SK-N-MC (cell line): Measurements from ENCODE around the gene HEBP1.

ENCODE experiments used
- DNase-seq: peaks from one replicate; pipeline ENCODE4 v3.0.0-alpha.2; 2011; ENCODE audit warnings: low read depth, low spot score
- H3K27ac ChIP-seq: fragments of 200-600 bp; sonication (generic); 2 replicates; pipeline ENCODE4 v1.5.1; 2016; ENCODE audit warnings: mixed run types
- H3K36me3 ChIP-seq: fragments of 200-600 bp; sonication (generic); 2 replicates; pipeline ENCODE4 v1.6.1; 2017; ENCODE audit warnings: antibody characterized with exemption, low read length, mixed read lengths; ENCODE audit not compliant: insufficient read depth
- H3K4me3 ChIP-seq: fragments of 200-600 bp; sonication (generic); 2 replicates; pipeline ENCODE4 v1.5.1; 2016
- H3K9ac ChIP-seq: fragments of 200-600 bp; sonication (generic); 2 replicates; pipeline ENCODE4 v1.8.0; 2017; ENCODE audit warnings: mixed run types, mixed read lengths; ENCODE audit not compliant: insufficient read length
- H3K9me3 ChIP-seq: fragments of 200-600 bp; sonication (generic); 2 replicates; pipeline ENCODE4 v1.6.1; 2017; ENCODE audit warnings: low read depth, mild to moderate bottlenecking, antibody characterized with exemption, low read length, moderate library complexity, mixed read lengths
- EZH2 ChIP-seq: fragments of 200-600 bp; sonication (generic); IDR thresholded peaks from one replicate; pipeline ENCODE4 v1.6.1; 2017; ENCODE audit warnings: antibody characterized with exemption
- FOXP2 ChIP-seq: optimal IDR thresholded peaks from 2 replicates; pipeline ENCODE3; 2011; ENCODE audit warnings: mild to moderate bottlenecking, moderate library complexity; ENCODE audit not compliant: insufficient read depth; ENCODE audit errors: extremely low read length, control extremely low read depth
- POLR2AphosphoS5 ChIP-seq: IDR thresholded peaks from 2 replicates; pipeline ENCODE4 v1.6.1; 2012; ENCODE audit warnings: mild to moderate bottlenecking, low read depth, low read length, borderline replicate concordance

HEBP1 gene

DNA sequence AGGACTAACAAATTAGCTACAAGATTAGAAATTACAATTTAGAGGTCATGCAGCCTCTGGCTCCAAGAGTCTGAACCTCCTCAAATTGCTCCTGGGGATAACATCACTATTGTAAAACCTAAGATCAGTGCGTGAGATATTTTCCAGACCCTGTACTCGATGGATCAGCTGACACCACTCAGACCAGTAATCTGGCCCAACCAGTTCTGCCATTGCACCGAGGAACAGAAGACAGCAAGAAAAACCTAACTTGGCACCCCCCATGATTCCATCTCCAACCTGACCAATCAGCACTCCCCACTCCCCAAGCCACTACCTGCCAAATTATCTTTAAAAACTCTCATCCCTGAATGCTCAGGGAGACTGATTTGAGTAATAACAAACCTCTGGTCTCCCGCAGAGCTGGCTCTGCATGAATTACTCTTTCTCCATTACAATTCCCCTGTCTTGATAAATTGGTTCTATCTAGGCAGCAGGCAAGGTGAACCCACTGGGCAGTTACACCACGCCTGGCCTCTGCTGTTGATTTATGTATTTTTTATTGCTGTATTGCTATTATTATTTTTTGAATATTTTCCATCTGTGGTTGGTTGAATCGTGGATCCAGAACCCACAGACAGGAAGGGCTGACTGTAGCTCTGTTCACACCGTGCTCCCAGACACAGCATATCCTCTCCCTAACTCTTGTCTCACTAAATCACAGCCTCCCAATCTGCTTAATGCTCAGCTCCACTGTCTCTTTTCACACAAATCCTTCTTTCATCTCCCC, 9.2 kb downstream of the HEBP1 start:
- Histone ChIP-seq H3K9ac (no peak overlapping the region), H3K9me3 (no peaks in the 10 kb centered on the region), H3K27ac (no peak overlapping the region), H3K4me3 (no peak overlapping the region), H3K36me3 (peaks cover 30% of the 10 kb centered on the region)
- DNase-seq = no peak
- no peak for TF ChIP-seq FOXP2
- TF ChIP-seq EZH2 = no peak
- no peak for TF ChIP-seq POLR2AphosphoS5

DNA sequence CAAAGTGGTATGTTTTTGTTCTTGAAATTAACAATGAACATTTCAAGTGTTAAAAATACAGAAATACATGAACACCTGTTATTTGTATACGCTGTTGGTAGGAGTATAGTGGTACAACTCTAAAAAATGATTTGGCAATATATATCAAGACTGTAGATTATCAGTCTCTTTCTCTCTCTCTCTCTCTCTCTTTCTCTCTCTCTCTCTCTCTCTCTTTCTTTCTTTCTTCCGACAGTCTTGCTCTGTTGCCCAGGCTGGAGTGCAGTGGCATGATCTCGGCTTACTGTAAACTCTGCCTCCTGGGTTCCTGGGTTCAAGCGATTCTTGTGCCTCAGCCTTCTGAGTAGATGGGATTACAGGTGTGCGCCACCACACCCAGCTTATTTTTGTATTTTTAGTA, 12.6 kb downstream of the HEBP1 start:
- H3K9me3 ChIP-seq = no peaks in the 10 kb centered on the region
- H3K27ac ChIP-seq = 0 out of 2 replicates have a peak overlapping the region, but pooled peaks have one; percentile 44
- H3K9ac ChIP-seq = no peak overlapping the region
- TF ChIP-seq EZH2 (no peak), POLR2AphosphoS5 (no peak), FOXP2 (no peak)
- H3K4me3 ChIP-seq = no peak overlapping the region
- no peak for DNase-seq
- H3K36me3 ChIP-seq = peaks cover 44% of the 10 kb centered on the region

DNA sequence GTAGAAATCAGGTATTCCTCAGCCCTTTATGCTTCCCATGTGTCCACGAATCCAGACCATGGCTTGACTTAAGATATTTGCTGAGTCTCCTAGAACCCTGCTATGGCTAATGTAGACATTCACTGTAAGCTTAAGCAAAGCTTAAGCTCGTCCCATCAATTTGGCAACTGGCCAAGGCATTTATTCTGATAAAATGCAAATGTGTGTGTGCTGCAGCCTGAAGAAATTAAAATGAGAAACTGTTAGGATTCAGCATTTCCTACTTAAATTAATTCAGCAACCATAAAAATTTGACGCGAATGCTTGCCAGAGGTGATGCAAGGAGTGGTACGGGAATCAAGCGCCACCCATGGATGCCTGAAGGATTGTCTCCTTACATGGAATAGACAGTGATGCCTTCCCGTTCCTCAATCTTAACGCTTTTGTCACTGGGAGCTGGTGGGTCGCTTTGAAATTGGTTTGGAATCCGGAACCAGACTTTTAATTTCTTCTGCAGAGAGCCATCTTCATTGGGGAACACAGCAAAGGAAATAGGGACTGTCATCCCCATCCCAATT, 13.2 kb downstream of the HEBP1 start:
- H3K36me3 ChIP-seq = peaks cover 44% of the 10 kb centered on the region
- TF ChIP-seq POLR2AphosphoS5 (no peak), EZH2 (no peak)
- H3K9ac ChIP-seq = no peak overlapping the region
- H3K9me3 ChIP-seq = no peaks in the 10 kb centered on the region
- H3K4me3 ChIP-seq = no peak overlapping the region
- peak; percentile 67 for DNase-seq
- H3K27ac ChIP-seq = 0 out of 2 replicates have a peak overlapping the region, but pooled peaks have one; percentile 44

GRCh38 chr12:12985817-12986408, 14.2 kb downstream of the HEBP1 start:
- DNase-seq = no peak
- H3K9ac ChIP-seq = no peak overlapping the region
- no peaks in the 10 kb centered on the region for H3K9me3 ChIP-seq
- TF ChIP-seq FOXP2 (no peak), POLR2AphosphoS5 (no peak)
- H3K4me3 ChIP-seq = no peak overlapping the region
- H3K36me3 ChIP-seq = peaks cover 50% of the 10 kb centered on the region
- no peak overlapping the region for H3K27ac ChIP-seq

DNA sequence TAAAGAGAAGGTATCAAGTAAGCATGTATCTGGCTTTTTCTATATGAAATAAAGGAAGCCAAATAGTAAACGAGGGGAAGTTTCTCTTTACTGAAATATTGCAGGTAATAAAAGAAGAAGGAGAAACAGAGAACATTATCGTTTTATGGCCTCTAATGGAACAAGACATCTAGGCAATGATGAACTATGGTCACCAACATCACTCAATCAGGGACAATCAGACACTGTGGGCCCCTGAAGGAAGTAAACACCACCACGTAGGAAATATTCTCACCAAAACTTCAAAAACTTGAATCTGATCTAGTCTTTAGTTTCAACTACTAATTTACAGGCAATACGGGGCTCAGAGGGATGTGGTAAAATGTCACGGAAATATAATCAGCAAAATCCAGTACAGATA, 15.9 kb downstream of the HEBP1 start:
- no peaks in the 10 kb centered on the region for H3K9me3 ChIP-seq
- H3K27ac ChIP-seq = no peak overlapping the region
- H3K36me3 ChIP-seq = peaks cover 58% of the 10 kb centered on the region
- H3K9ac ChIP-seq = no peak overlapping the region
- H3K4me3 ChIP-seq = no peak overlapping the region
- no peak for TF ChIP-seq EZH2
- TF ChIP-seq FOXP2 = no peak
- no peak for TF ChIP-seq POLR2AphosphoS5
- DNase-seq = no peak

DNA sequence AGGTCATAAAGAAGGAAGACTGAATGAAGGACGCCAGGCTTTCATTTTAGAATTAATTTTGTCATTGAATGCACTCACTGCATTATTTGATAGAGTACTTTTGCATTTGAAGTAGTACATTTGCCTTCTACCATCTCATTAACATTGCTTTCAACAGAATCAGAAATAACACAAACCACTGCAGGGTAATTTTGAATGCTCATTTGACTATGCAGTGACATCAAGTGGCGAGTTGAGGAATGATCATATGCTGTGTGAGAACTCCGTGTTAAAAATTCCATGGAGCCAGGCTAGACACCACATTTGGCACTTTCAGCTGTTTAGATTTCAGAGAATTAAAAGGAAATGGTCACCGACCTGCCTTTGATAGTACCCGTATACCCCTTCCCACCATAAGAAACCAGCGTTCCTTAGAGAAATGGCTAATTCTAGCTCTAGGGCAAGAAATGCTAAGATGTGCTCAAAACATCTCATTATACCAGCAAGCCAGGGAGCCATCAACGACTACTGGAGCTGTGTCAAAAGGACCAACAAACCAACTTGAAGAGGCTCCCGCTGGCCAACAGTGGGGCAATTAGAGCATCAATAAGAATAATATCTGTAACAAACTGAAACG, 16.5 kb downstream of the HEBP1 start:
- no peak for TF ChIP-seq FOXP2
- no peak for TF ChIP-seq POLR2AphosphoS5
- no peak for TF ChIP-seq EZH2

DNA sequence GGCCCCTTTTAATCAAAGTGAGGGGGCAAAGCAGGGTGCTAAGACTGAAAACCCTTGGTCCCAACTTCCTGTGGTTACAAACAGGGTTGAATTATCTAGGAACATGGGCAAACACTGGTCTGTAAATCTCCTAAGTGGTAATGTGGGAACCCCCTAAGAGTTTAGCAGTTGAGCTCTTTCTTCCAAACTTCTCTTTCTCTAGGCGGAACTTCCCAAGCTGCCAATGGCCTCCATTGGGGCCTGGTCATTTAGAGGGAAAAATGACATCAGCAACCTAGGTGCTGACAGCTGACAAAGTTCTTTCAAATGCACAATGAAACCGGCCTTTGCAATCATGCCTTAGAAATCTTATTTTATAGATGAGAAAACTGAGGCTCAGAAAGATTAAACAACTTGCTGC, 17.7 kb downstream of the HEBP1 start:
- no peak overlapping the region for H3K4me3 ChIP-seq
- no peaks in the 10 kb centered on the region for H3K9me3 ChIP-seq
- no peak overlapping the region for H3K9ac ChIP-seq
- H3K36me3 ChIP-seq = peaks cover 48% of the 10 kb centered on the region
- TF ChIP-seq EZH2 = no peak
- no peak for DNase-seq
- no peak overlapping the region for H3K27ac ChIP-seq

More for the DNA sequence above, 16.5 kb downstream of the HEBP1 start:
- peaks cover 57% of the 10 kb centered on the region for H3K36me3 ChIP-seq
- no peak overlapping the region for H3K9ac ChIP-seq
- H3K9me3 ChIP-seq = no peaks in the 10 kb centered on the region
- no peak for DNase-seq
- no peak overlapping the region for H3K4me3 ChIP-seq
- H3K27ac ChIP-seq = no peak overlapping the region

DNA sequence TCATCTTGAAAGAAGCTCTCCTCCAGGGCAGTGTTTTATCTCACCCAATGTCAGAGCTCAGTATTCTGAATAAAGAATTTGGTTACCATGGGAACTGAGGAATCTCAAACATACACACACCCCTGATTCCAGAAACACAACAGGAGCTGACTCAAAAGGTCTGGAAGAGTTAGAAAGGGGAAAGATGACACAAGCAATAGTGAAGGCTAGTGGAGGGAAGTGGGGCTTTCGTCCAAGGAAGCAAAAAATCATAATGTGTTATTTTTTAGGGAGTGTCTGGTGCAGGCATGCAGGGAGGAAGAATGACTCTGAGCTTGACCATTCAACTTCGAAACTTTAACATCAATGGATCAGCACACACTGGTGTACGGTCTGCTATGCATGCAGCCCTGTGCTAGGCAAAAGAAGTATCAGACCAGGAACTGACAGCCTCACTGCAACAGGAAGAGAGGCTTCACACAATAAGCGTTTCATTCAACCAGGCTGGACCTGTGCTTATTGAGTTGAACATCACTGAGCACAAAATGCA, 20.3 kb downstream of the HEBP1 start:
- H3K9me3 ChIP-seq = no peaks in the 10 kb centered on the region
- TF ChIP-seq FOXP2 (no peak), EZH2 (no peak), POLR2AphosphoS5 (no peak)
- H3K9ac ChIP-seq = no peak overlapping the region
- peaks cover 38% of the 10 kb centered on the region for H3K36me3 ChIP-seq
- no peak overlapping the region for H3K27ac ChIP-seq
- no peak for DNase-seq
- no peak overlapping the region for H3K4me3 ChIP-seq
